H9 (cell line): ENCODE results near the gene KRTAP20-4. TPM values are rescaled to one million over a fixed set of nuclear protein-coding genes. Genes with fewer than 3 reads are reported as not detected.

Source experiments
- DNase-seq: peaks from one replicate; pipeline ENCODE4 v3.0.0-alpha.2; 2017
- H2AFZ ChIP-seq: one replicate; pipeline ENCODE4 v1.6.1; 2013; ENCODE audit warnings: mild to moderate bottlenecking, low read length, control low read depth, moderate library complexity
- H2AK5ac ChIP-seq: 2 replicates; pipeline ENCODE4 v1.6.1; 2013; ENCODE audit warnings: low read length, control low read depth, mixed read lengths; ENCODE audit not compliant: insufficient read length
- H2BK120ac ChIP-seq: one replicate; pipeline ENCODE4 v1.6.1; 2013; ENCODE audit warnings: low read depth, mild to moderate bottlenecking, low read length, control low read depth, inconsistent platforms; ENCODE audit not compliant: poor library complexity, severe bottlenecking
- H2BK12ac ChIP-seq: 2 replicates; pipeline ENCODE4 v1.6.1; 2013; ENCODE audit warnings: low read length, control low read depth, mixed read lengths, low read depth; ENCODE audit not compliant: insufficient read length
- H2BK15ac ChIP-seq: 2 replicates; pipeline ENCODE4 v1.6.1; 2013; ENCODE audit warnings: low read depth, low read length, control low read depth
- H2BK20ac ChIP-seq: one replicate; pipeline ENCODE4 v1.6.1; 2013; ENCODE audit warnings: low read depth, mild to moderate bottlenecking, low read length, control low read depth, inconsistent platforms; ENCODE audit not compliant: poor library complexity, severe bottlenecking
- H2BK5ac ChIP-seq: 2 replicates; pipeline ENCODE4 v1.6.1; 2013; ENCODE audit warnings: low read length, control low read depth, mixed read lengths; ENCODE audit not compliant: insufficient read length
- H3K14ac ChIP-seq: 2 replicates; pipeline ENCODE4 v1.6.1; 2013; ENCODE audit warnings: low read length, control low read depth; ENCODE audit not compliant: insufficient read depth
- H3K18ac ChIP-seq: 2 replicates; pipeline ENCODE4 v1.6.1; 2013; ENCODE audit warnings: low read depth, mild to moderate bottlenecking, mixed read lengths, low read length, control low read depth; ENCODE audit not compliant: insufficient read length
- H3K23ac ChIP-seq: 2 replicates; pipeline ENCODE4 v1.6.1; 2013; ENCODE audit warnings: low read length, control low read depth, mixed read lengths, low read depth; ENCODE audit not compliant: insufficient read length
- H3K23me2 ChIP-seq: 2 replicates; pipeline ENCODE4 v1.6.1; 2013; ENCODE audit warnings: low read depth, mild to moderate bottlenecking, mixed read lengths, low read length, control low read depth; ENCODE audit not compliant: insufficient read length, poor library complexity, severe bottlenecking
- H3K27ac ChIP-seq: 2 replicates; pipeline ENCODE4 v1.5.1; 2013; ENCODE audit warnings: low read length, control low read depth, mixed read lengths, low read depth; ENCODE audit not compliant: insufficient read length
- H3K27me3 ChIP-seq: 2 replicates; pipeline ENCODE4 v1.6.1; 2013; ENCODE audit warnings: low read length, control low read depth, inconsistent platforms; ENCODE audit not compliant: insufficient read depth
- H3K4ac ChIP-seq: 2 replicates; pipeline ENCODE4 v1.6.1; 2013; ENCODE audit warnings: low read depth, mild to moderate bottlenecking, control low read depth, inconsistent platforms, low read length, moderate library complexity
- H3K4me1 ChIP-seq: 2 replicates; pipeline ENCODE4 v1.6.1; 2013; ENCODE audit warnings: low read length, control low read depth, inconsistent platforms; ENCODE audit not compliant: insufficient read depth
- H3K4me2 ChIP-seq: 2 replicates; pipeline ENCODE4 v1.6.1; 2013; ENCODE audit warnings: low read length, control low read depth, mixed read lengths; ENCODE audit not compliant: insufficient read length, insufficient read depth
- H3K56ac ChIP-seq: 2 replicates; pipeline ENCODE4 v1.6.1; 2013; ENCODE audit warnings: low read depth, mild to moderate bottlenecking, mixed read lengths, low read length, control low read depth; ENCODE audit not compliant: insufficient read length
- H3K79me1 ChIP-seq: 2 replicates; pipeline ENCODE4 v1.6.1; 2013; ENCODE audit warnings: low read depth, mild to moderate bottlenecking, moderate library complexity, low read length, control low read depth, inconsistent platforms; ENCODE audit not compliant: insufficient read depth, poor library complexity, severe bottlenecking
- H3K79me2 ChIP-seq: 2 replicates; pipeline ENCODE4 v1.6.1; 2013; ENCODE audit warnings: low read length, control low read depth, inconsistent platforms; ENCODE audit not compliant: insufficient read depth
- H3K9ac ChIP-seq: 2 replicates; pipeline ENCODE4 v1.6.1; 2013; ENCODE audit warnings: low read length, control low read depth, mixed read lengths; ENCODE audit not compliant: insufficient read length; ENCODE audit errors: extremely low read depth
- H3K9me3 ChIP-seq: one replicate; pipeline ENCODE4 v1.6.1; 2013; ENCODE audit warnings: low read depth, low read length, inconsistent platforms; ENCODE audit not compliant: control insufficient read depth
- H3T11ph ChIP-seq: one replicate; pipeline ENCODE4 v1.6.1; 2013; ENCODE audit warnings: mild to moderate bottlenecking, low read length, control low read depth, inconsistent platforms
- H4K20me1 ChIP-seq: one replicate; pipeline ENCODE4 v1.6.1; 2013; ENCODE audit not compliant: control insufficient read depth, insufficient read length, insufficient read depth
- H4K5ac ChIP-seq: 2 replicates; pipeline ENCODE4 v1.6.1; 2013; ENCODE audit warnings: low read depth, mild to moderate bottlenecking, mixed read lengths, low read length, control low read depth; ENCODE audit not compliant: insufficient read length
- H4K8ac ChIP-seq: replicated peaks from 2 replicates; pipeline ENCODE4 v1.6.1; 2013; ENCODE audit warnings: low read length, control low read depth, mixed read lengths, low read depth; ENCODE audit not compliant: insufficient read length
- H4K91ac ChIP-seq: 2 replicates; pipeline ENCODE4 v1.6.1; 2013; ENCODE audit warnings: low read depth, mild to moderate bottlenecking, moderate library complexity, mixed read lengths, low read length, control low read depth; ENCODE audit not compliant: insufficient read length
- H3K27ac Mint-ChIP-seq, 3 experiments: 2 replicates in 2 of 3; 3 replicates in 1 of 3; pipeline ENCODE4 v1.8.0; 2020 to 2021; ENCODE audit warnings: mixed read lengths in 3 of 3, mild to moderate bottlenecking in 1 of 3, moderate library complexity in 1 of 3
- H3K27me3 Mint-ChIP-seq: 2 replicates; pipeline ENCODE4 v1.8.0; 2021; ENCODE audit warnings: low read depth, mild to moderate bottlenecking, moderate library complexity, mixed read lengths
- H3K36me3 Mint-ChIP-seq, 3 experiments: 2 replicates in 2 of 3; 3 replicates in 1 of 3; pipeline ENCODE4 v1.8.0; 2020 to 2021; ENCODE audit warnings: low read depth in 3 of 3, mixed read lengths in 3 of 3; ENCODE audit not compliant: insufficient read depth in 1 of 3
- H3K4me1 Mint-ChIP-seq, 2 experiments: 2 replicates each; pipeline ENCODE4 v1.8.0; 2020; ENCODE audit warnings: mixed read lengths in 2 of 2
- H3K4me3 Mint-ChIP-seq, 2 experiments: 2 replicates in 1 of 2; 3 replicates in 1 of 2; pipeline ENCODE4 v1.8.0; 2020 to 2021; ENCODE audit warnings: mild to moderate bottlenecking in 2 of 2, mixed read lengths in 2 of 2, moderate library complexity in 1 of 2
- H3K9me3 Mint-ChIP-seq, 2 experiments: 2 replicates in 1 of 2; 3 replicates in 1 of 2; pipeline ENCODE4 v1.8.0; 2020; ENCODE audit warnings: mild to moderate bottlenecking in 2 of 2, mixed read lengths in 2 of 2, moderate library complexity in 1 of 2
- WGBS: extraction: QIAGEN DNeasy Blood & Tissue Kit; methylation state at CpG from one replicate; pipeline ENCODE4 v1.1.7; 2013; ENCODE audit warnings: missing lambda C conversion rate, low lambda C conversion rate, mixed read lengths; ENCODE audit not compliant: insufficient read length; ENCODE audit errors: extremely low coverage; 5-methylcytosine and 5-hydroxymethylcytosine counted together
- total RNA-seq: library from RNA; stranded (reverse); gene quantifications from 2 replicates; pipeline ENCODE4 v1.2.1, GENCODE V29; 2021
- TF ChIP-seq, protein P1 (sequence below): fragments of 200-600 bp; sonication (generic); conservative IDR thresholded peaks from 3 replicates; pipeline ENCODE4 v1.8.0; 2021; ENCODE audit warnings: antibody characterized with exemption, mild to moderate bottlenecking

Gene KRTAP20-4
- total RNA-seq, 1 experiment from 2014 or later, result not detected

DNA sequence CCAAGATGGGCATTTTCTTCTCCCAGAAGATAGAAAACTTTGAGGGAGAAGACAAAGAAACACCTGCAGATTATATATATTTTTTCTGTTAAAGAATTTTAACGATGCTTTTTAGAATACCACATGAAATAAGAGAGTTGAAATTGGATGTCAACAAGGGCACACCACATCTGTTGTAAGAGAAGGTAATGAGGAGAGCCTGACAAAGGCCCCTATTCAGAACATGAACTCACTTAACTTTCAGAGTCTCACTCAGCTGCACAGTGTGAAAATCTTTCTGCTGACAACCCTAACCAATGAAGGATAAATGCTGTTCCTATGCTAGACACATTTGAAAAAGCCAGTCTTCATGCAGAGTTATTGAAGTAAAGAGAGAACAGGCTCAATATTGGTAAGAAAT, 37.6 kb upstream of the KRTAP20-4 start:
- no peaks in the 10 kb centered on the region for H3K9me3 ChIP-seq
- no peak overlapping the region for H3K56ac ChIP-seq
- no peak overlapping the region for H3K4ac ChIP-seq
- H2BK20ac ChIP-seq, result no peak overlapping the region
- peaks cover 0 to 3% of the 10 kb centered on the region in 2 experiments; a peak in 1 of 5 replicates for H3K9me3 Mint-ChIP-seq
- H3K4me2 ChIP-seq, result no peak overlapping the region
- no peak overlapping the region for H3K27ac ChIP-seq
- H2BK15ac ChIP-seq, result no peak overlapping the region
- H3K18ac ChIP-seq, result no peak overlapping the region
- no peak for DNase-seq
- H4K20me1 ChIP-seq, result no peaks in the 10 kb centered on the region
- no peak overlapping the region for H3K14ac ChIP-seq
- H3K23ac ChIP-seq, result no peak overlapping the region
- no peaks in the 10 kb centered on the region for H3K79me2 ChIP-seq
- no peak overlapping the region for H3K27ac Mint-ChIP-seq
- H3K27me3 ChIP-seq, result no peaks in the 10 kb centered on the region
- H4K5ac ChIP-seq, result no peak overlapping the region
- no peak overlapping the region for H2AFZ ChIP-seq
- H3K36me3 Mint-ChIP-seq, result peaks cover 0 to 13% (median 0%) of the 10 kb centered on the region in 3 experiments; a peak in 1 of 7 replicates
- H3K4me1 Mint-ChIP-seq, result no peaks in the 10 kb centered on the region
- H3K23me2 ChIP-seq, result no peaks in the 10 kb centered on the region
- no peaks in the 10 kb centered on the region for H3K4me1 ChIP-seq
- WGBS, result no CpG with 5 or more reads among the region's 1 CpG
- no peak overlapping the region for H2BK5ac ChIP-seq
- TF ChIP-seq, protein P1, sequence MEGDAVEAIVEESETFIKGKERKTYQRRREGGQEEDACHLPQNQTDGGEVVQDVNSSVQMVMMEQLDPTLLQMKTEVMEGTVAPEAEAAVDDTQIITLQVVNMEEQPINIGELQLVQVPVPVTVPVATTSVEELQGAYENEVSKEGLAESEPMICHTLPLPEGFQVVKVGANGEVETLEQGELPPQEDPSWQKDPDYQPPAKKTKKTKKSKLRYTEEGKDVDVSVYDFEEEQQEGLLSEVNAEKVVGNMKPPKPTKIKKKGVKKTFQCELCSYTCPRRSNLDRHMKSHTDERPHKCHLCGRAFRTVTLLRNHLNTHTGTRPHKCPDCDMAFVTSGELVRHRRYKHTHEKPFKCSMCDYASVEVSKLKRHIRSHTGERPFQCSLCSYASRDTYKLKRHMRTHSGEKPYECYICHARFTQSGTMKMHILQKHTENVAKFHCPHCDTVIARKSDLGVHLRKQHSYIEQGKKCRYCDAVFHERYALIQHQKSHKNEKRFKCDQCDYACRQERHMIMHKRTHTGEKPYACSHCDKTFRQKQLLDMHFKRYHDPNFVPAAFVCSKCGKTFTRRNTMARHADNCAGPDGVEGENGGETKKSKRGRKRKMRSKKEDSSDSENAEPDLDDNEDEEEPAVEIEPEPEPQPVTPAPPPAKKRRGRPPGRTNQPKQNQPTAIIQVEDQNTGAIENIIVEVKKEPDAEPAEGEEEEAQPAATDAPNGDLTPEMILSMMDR, result no peak
- H2AK5ac ChIP-seq, result no peak overlapping the region
- no peak overlapping the region for H3K4me3 Mint-ChIP-seq
- no peak overlapping the region for H3K9ac ChIP-seq
- H4K91ac ChIP-seq, result no peak overlapping the region
- H2BK12ac ChIP-seq, result no peak overlapping the region
- H3K79me1 ChIP-seq, result no peaks in the 10 kb centered on the region
- no peak overlapping the region for H4K8ac ChIP-seq
- no peak overlapping the region for H2BK120ac ChIP-seq
- no peak overlapping the region for H3T11ph ChIP-seq
- H3K27me3 Mint-ChIP-seq, result no peaks in the 10 kb centered on the region
